Fibroblast of skin of right biceps (primary cell): Measurements from ENCODE around the gene TSPAN4.

Source experiments
- DNase-seq: peaks from one replicate; pipeline ENCODE4 v3.0.0-alpha.2; 2013

The TSPAN4 gene

GRCh38 chr11:842370-843002 lies at the start of gene TSPAN4, which contains the start of gene POLR2L:
TSPAN4 (plus strand) TSS chr11:842852; CDS start chr11:850305, 7,453 bp downstream.
POLR2L (minus strand) TSS chr11:842529; CDS start chr11:842508, 21 bp downstream.
- DNase-seq = peak; percentile 90

GRCh38 chr11:792873-793272 lies 49.8 kb upstream of the TSPAN4 start:
- DNase-seq = no peak

GRCh38 chr11:793556-793955 lies 49.1 kb upstream of the TSPAN4 start:
- DNase-seq = no peak

GRCh38 chr11:794013-794765 lies 48.5 kb upstream of the TSPAN4 start:
- DNase-seq = no peak

- no peak for DNase-seq
Observed at GRCh38 chr11:794766-795633, 47.7 kb upstream of the TSPAN4 start.

GRCh38 chr11:795634-796564 lies 46.8 kb upstream of the TSPAN4 start:
- DNase-seq = peak; percentile 88

GRCh38 chr11:796565-797295 lies 45.9 kb upstream of the TSPAN4 start:
- DNase-seq = no peak

GRCh38 chr11:797296-798092 lies 45.2 kb upstream of the TSPAN4 start:
- peak; percentile 85 for DNase-seq

GRCh38 chr11:798093-798713 lies 44.4 kb upstream of the TSPAN4 start, which contains the start of gene SLC25A22:
SLC25A22 (minus strand) TSS chr11:798281; CDS start chr11:795006, 3,275 bp downstream.
- peak; percentile 76 for DNase-seq

- DNase-seq = no peak
Observed at GRCh38 chr11:799641-800316, 42.9 kb upstream of the TSPAN4 start.

GRCh38 chr11:800473-800872 lies 42.2 kb upstream of the TSPAN4 start:
- no peak for DNase-seq

- DNase-seq = no peak
Observed at GRCh38 chr11:801097-801780, 41.4 kb upstream of the TSPAN4 start.

- no peak for DNase-seq
Observed at GRCh38 chr11:802018-802617, 40.5 kb upstream of the TSPAN4 start.

- DNase-seq = no peak
Observed at GRCh38 chr11:802693-803466, 39.8 kb upstream of the TSPAN4 start.

GRCh38 chr11:803467-803742 lies 39.2 kb upstream of the TSPAN4 start:
- no peak for DNase-seq

- DNase-seq = no peak
Observed at GRCh38 chr11:803770-804598, 38.7 kb upstream of the TSPAN4 start.

GRCh38 chr11:804599-804964 lies 38.1 kb upstream of the TSPAN4 start:
- DNase-seq = no peak
